ENCODE measurements around the gene TGFBRAP1.

- TF ChIP-seq POLR2AphosphoS5 (IDR thresholded peaks at IDR 0.05; ENCODE audit: low read depth, low read length): no peak
- no peak for TF ChIP-seq POLR2A (IDR thresholded peaks at IDR 0.05; ENCODE audit: low read depth, low read length)
These were observed 92.3 kb downstream of the TGFBRAP1 start for GRCh38 chr2:105237045-105237765.

Measured in GM12892 (cell line).